NCI-H460 (cell line): ENCODE measurements around the gene PLEKHM1. TPM values are rescaled to one million over a fixed set of nuclear protein-coding genes. Genes with fewer than 3 reads are reported as not detected.

Experiments
- DNase-seq: peaks from one replicate; pipeline ENCODE4 v3.0.0-alpha.2; 2016; ENCODE audit warnings: low read depth; ENCODE audit errors: extremely low read depth
- total RNA-seq: library from RNA; depleted of rRNA; stranded (reverse); fragments of >200 nt; shearing (Covaris generic); gene quantifications from 2 replicates; pipeline ENCODE4 v1.2.3, GENCODE V29; 2014

Gene PLEKHM1
- total RNA-seq, 1 experiment from 2014 or later: 9.7 TPM

DNA sequence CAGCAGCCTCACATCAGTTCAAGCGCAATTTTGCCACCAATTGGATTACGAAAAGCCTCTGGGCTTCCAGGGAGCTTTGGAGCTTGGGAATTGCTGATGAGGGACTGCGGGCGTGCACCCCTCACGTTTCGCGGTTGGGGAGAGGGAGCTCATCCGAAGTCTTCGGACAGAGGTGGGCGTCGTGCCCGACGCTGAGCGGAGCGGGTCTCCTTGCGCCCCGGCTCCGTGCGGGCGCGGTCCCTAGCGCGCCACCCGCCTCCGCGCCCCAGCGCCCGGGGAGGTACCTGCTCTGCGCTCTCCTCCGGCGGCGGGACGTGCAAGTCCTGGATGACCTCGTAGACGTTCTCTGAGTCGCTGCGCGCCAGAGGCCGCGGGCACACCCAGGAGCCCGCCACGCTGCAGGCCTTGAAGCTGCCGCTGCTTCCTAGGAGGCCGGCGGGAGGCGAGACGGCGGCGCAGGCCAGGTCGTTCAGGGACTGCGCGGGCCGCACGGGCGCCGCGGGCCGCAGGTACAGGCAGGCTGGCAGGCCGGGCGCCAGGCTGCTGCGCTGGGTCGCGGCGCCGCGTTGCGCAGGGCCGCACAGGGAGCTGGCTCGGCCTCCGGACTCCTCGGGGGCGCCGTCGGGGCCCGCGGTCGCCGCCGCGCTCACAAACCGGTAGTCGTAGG lies 61.0 kb downstream of the PLEKHM1 start:
- DNase-seq: no peak

DNA sequence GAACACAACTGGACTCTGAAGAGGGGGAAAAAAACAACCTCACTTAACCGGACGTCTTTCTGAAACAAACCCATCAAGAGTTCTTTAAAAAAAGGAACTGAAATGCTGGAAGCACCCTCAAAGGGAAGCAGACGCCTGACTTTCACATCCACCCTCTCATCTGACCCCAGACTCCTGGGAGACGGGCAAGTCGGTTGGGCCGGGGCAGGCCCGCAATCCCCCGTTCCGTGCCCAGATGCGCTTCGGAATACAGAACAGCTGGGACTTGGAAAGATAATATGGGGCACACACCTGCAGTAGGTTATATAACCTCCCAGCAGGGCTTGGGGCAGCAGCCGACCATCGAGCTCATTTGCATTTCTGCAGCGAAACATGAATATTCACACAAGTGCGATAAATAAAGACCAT lies 61.6 kb downstream of the PLEKHM1 start:
- DNase-seq: no peak

DNA sequence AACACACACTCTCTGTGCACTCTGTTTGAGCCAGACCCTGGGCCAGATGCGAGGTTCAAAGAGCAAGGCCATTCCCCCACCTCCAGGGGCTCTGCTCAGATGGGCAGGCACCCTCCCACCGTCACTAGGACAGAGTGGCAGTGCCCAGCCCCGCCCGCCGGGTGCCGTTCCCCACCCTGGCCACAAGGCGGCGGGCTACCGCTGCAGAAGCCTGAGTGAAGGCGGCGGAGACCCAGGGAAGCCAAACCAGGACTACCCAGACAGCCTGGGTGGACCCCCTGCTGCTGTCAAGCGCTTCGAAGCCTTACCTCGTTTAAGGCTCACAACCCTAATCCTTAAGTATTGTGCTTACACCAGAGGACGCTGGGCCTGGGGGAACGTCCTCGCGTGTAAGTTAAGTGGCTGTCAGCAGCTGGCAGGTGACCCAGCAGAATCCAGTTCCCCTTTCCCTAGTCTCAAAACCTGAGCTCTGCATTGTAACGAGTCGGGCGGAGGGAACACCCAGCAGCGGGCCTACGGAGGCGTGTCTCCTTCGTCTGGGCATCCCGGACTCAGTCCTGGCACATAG lies 62.4 kb downstream of the PLEKHM1 start:
- DNase-seq: peak; percentile 61

DNA sequence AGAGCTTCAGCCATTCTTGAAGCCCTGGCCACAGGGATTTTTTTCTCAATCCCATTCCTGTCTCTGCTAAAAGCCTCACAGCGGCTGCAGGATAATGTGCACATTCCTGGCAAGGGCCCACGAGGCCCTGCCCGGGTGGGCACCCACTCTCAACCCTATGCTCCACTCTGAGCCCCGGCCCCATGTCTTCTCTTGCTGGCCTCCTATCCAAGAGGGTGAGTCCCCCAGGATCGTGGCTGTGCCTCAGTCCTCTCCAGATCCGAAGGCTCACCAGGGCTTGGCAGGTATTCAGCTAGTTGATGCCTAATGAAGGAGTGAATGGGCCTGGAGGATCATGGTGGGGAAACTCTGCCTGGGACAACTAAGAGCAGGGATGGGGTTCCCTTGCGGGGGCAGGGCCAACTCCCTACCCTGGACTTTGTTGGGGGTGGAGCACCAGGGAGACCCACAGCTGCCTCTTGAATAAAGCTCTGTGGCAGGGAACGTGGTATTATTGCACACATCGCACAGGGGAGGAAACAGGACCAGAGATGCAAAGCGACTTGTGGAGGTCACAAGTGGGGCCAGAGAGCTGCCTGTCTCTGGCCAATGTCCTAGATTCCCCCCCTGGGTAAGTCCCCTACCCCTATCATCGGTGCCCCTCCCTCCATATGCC lies 63.2 kb downstream of the PLEKHM1 start:
- no peak for DNase-seq

DNA sequence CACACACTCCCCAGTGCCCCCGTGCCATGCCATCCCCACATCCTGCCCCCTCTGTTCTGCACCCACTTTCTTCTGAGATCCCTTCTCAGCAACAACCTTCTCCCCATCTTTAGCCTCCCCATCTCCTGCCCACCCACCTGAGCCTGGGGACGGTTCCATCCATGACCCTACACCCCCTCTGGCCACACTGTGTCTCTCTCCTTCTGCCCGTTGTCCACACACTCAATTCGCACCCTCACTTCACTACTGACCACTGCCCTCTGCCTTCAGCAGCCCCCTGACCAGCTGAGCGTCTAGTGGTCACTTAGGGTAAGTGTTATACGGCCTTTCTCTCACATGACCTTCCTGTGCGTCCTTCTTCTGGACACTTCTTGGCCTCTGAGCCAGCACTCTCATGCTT lies 64.0 kb downstream of the PLEKHM1 start:
- DNase-seq: no peak

DNA sequence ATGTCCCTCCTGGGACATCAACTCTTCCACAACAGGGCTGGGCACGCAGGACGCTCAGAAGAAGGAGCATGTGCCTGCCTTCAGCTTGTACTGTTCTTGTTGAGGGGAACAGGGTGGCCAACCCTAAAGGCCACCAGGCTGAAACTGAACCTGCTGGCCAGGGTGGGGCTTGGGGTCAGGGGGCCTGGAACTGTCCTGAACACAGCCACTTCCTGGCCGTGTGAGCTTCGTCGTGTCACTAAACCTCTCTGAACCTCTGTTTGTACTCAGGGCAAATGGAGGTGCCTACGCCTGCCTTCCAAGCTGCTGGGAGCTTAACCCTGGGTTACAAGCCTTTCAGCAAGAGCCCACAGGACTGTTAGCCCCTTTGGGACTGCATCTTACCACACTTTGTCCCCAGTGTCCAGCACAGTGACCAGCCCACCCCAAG lies 64.5 kb downstream of the PLEKHM1 start:
- DNase-seq: no peak

DNA sequence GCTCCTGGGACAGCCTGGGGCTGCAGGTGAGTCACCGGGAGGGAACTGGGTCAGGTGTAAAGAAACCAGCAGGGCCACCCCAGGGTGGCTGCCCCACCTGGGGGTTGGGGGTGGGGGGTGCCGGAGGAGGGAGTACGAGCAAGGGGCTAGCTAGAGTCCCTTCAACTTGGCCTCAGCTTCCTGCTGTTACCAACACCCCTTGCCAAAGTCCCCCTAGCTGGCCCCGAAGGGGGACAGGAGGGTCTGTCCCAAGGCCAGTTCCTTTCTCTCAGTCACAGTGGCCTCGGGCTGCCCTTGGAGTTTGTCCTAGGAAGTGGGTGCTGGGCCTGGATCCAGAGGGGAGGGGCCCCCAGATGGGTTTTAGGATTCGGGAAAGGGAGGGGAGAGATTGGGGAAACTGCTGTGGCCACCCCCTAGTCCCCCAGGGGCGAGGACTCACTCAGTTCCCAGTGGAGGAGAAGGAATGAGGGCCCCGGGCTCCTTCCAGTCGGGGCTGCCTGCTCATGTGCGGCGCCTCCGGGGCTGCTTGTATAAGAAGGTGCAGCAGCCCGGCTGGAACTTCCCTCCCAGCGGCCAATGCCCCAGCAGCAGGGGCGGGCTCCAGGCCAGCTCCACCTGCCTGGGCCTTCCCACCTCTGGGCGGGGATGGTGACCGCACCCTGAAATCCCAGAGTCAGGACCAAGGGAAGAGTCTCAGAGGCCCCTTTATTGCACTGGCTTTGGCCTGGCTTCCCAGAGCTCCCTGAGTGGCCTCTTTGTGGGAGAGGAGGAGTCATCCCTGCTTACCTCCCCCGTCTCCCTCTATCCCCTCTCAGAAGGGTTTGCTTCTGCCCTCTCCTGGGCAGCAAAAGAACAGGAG lies 65.2 kb downstream of the PLEKHM1 start:
- DNase-seq: peak; percentile 78

DNA sequence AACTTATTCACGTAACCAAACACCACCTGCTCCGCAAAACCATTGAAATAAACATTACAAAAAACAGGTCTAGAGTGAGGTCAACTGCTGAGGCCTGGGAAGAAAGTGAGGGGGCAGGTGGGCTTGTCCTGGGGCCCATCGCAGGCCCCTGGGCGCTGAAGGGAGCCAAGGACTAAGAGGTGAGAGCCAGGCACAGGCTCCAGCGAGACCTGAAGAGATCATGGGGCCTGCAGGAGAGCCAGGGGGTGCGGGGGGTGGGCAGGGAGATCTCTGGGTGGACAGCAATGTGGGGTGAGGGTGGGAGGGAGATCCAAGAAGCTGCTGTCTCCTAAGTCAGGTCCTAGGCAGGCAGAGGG lies 65.8 kb downstream of the PLEKHM1 start:
- DNase-seq: no peak

DNA sequence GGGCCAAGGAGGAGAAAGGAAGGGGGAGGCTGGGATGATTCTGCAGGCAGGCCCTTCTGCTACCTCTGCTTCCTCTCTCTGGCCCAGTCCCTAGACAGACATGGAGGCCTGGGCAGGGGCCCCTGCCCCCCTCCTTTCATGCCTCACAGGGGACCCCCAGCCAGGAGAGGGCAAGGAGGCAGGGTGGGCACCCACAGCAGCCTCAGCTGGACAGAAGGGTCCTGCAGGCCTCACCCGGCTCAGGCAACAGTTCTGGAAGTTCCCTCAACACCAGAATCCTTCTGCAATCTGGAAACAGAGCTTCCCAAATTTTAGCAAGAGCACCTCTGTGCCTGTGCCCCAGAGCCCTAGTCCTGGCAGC lies 66.6 kb downstream of the PLEKHM1 start:
- DNase-seq: no peak

DNA sequence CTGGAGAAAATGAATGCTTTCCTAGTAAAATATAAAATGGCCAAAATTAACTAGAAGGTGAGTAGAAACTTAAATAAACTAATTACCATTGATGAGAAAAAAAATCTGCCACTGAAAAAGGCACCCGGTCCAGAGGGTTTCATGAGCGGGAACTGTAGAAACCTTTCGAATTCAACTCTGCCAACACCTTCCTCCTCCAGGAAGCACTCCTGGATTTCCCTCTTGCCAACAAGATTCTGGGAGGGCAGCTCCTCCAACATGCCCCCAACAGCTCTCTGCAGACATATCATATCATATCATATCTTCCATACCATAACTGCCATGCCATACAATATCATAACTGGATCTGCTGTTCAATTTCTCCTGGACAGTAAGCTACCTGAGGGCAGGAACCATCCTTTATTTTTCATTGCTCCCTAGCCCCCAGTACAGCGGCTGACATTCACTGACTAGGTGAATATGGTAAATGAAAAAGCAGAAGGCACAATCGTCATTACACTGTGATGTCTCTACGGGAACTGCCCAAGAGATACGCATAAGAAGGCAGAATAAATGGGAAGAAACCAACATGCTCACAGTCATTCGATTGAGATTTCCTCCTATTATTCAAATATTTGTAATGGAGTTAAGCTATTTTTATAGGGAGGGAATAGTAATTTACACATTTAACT lies 67.1 kb downstream of the PLEKHM1 start:
- DNase-seq: no peak

DNA sequence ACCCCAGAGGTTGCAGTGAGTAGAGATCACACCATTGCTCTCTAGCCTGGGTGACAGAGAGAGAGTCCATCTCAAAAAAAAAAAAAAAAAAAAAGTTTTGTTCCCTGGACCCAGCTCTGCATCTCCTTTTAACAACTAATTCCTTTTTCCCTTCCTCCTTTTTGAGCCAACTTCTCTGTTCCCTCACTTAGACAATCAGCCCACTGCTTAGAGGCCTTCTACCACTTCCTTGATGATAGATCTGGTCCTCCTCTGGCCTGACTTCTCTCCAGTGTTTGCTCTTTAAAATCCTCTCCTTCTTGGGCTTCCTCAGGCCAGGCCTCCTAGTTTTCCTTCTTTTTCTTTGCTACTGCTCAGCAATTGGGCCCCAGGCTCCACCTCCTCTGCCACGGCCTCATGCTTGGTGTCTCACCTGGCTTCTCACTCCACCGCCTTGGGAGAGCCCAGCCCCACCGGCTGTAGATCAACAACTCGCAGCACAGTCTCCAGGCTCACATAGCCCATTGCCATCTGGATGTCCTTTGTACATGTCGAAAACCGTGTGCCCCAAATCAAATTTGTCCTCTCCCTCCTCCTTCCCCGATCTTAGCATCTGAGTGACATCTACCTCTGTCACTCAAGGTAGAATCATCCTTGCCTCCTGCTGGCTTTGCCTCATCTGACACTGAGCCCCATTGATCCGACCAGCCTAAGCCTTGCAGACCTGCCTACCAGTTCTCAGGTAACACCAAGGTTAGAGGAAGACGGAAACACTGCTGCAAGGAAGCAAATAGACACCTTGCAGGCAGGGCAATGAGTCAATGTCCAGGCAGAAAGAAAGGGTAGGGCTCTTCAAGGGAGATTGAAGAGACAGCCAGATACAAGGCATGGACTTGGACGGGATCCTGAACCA lies 75.3 kb downstream of the PLEKHM1 start:
- DNase-seq: no peak

DNA sequence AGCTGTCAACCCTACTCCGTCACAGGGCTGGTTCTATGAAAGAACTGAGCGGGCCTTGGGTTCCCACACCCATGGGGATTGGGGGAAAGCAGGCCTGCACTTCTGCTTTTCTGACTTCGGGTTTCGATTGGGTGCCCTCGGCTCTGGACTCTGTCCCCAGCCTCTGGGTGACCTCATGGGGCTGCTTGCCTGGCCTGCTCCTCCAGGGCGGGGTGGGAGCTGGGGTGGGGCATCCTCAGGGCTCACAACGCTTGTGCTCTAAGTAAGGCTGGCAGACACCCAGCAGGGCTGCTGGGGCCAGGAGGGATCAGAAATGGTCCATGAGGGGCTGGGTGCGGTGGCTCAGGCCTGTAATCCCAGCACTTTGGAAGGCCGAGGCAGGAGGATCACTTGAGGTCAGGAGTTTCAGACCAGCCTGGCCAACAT lies 77.0 kb downstream of the PLEKHM1 start:
- no peak for DNase-seq

DNA sequence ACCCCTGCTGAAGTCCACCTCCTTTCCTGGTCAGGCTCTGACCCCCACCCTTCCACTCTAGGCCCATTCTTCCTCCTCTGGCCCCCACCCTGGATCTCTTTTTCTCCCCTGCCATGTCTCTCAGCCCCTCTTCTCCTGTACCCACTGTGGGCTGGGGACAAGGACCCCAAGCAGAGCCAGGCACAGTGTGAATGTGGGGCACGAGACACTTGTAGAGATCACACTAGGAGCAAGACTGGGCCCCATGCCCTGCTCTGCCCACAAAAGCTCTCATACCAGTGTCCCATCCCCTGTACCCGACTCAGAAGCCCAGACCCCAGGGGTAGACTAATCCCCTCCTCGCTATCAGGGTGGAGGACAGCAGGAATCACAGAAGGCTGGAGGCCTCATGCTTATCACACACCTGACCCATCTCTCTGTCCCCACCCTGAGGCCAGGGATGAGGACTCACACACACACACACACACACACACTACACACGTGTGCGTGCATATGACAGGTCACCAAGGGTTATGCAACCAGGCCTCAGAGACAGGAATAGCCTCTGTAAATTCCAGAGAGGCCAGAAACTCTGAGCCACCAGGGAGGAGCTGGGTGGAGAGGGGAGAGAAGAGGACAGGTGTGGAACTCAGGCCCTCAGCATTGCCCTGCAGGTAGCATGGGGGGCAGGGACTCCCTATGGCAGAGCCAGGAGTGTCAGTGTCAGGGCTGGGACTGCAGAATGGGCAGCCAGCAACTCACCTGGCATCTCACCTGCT lies 79.0 kb downstream of the PLEKHM1 start:
- no peak for DNase-seq

DNA sequence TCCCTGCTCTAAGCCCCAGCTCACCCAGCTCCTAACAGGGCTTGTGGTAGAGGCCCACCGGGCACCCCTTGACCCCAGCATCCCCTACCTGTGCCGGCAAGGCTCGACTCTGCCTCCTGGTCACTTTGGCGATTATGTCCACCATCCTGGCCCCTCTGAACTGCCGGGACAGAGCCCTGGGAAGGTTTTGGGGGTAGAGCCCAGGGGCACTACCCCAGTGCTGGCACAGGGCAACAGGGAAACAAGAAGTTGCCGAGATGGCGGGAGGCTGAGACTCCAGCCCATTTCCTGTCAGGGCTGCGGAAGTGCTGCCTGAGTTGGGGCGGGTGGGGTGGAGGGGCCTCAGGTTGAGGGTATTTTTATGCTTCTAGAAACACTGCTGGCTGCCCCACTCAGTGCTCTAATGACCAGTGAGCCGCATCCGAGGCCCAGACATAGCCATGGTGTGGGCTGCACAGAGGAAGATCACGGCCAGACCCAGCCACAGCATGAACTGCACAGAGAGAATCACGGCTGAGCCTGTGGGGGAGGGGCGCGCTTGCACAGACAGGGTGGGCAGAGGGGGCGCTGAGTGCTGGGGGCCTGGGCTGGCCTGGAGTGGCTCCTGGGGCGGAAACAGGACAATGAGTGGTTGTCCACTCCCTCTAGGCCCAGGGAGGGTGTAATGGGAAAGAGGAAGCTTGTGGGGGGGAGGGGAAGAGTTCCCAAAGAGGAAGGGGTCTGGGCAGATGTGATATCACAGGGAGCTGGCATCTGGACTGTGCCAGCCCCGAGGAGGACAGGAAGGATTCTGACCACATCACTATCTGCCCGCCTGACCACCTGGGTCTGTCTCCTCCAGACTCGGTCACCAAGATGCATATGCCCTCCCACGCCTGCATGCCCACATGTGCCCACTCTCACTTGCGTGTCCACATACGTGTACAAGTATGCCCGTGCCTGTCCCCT lies 80.1 kb downstream of the PLEKHM1 start:
- no peak for DNase-seq

DNA sequence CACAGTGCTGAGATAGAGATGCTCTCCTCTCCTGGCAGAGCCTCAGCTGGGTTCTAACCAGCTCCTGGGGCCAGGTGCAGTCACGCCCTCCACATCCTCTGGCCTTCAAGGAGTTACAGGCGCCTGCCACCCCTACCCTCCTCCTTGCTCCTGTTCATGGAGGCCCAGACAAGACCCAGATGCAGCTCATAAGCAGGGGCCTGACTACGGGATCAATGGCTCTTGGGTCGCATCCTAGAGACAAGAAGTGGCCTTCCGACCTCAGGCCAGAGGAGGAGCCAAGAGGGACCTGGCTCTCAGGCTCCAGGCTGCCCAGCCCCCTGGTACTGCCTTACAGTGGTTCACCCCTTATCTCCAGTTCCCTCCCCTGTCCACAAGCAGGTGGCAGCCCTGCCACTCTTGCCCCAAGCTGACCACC lies 80.9 kb downstream of the PLEKHM1 start:
- DNase-seq: no peak

DNA sequence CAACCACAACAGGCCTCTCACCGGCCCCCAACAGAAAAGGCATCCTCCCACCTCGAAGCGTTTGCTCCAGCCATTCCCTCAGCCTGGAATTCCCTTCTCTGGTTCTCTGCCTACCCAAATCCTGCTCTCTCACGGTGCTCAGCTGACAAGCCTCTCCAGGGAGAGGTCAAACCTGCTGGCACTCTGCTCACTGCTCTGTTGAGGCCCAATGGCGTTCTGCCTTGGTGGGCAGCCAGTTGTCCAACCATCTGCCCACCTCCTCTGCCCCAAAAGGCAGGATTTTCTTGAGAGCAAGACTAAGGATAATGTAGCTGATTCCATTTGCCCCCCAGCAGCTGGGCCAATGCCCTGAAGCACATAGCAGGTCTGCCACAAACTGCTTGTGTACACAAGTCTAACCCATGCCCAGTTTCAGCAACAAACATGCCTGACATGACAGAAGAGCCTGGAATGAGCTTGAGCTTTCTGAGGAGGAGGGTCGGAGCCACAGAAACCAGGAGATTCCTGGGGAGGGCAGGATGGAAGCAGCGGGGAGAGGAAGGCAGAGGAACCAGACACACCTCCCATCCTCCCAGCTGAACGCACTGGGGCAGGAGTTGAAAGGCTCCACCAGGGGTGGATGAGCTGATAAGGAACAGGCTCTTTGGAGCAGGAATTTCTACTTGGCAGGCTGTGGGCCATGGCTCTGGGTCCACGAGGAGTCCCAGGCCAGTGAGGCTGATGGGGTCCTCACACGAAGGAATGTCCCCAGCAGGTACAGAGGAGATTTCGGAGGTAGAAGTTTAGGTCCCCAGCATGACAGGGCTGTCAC lies 81.7 kb downstream of the PLEKHM1 start:
- DNase-seq: no peak

DNA sequence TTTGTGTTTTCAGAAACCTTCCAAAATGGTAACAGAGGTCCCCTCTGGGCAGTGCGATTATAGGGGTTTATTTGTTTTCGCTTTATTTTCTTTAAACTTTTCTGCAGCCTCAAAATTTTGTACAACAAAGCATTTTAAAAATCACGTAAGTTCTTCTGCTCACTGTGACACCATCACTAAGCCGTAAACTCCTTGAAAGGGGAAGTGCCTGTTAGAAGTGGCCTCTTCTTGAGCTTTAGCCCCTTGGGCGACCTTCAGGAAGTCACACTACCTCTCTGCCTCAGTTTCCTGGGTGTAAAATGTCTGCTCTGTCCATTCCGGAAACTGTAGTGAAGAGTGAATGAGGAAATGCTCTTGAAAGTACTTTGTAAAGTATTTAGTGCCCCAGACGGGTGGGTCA lies 84.4 kb downstream of the PLEKHM1 start:
- no peak for DNase-seq
